Activated naive CD8-positive, alpha-beta T cell treated with anti-CD3 and anti-CD28 coated beads, Interleukin-2, amount 50 U/mL, for 16 hours (primary cell): ENCODE results near the gene ZNF300.
"Not testable (repeated sequence)": the region's sequence is repeated elsewhere in the genome, so short reads cannot be mapped to it uniquely, and the experiment has no call there.

Experiments
- DNase-seq: peaks from one replicate; pipeline ENCODE4 v3.0.0-alpha.2; 2020; ENCODE audit warnings: low read depth, low spot score

Gene ZNF300

DNA sequence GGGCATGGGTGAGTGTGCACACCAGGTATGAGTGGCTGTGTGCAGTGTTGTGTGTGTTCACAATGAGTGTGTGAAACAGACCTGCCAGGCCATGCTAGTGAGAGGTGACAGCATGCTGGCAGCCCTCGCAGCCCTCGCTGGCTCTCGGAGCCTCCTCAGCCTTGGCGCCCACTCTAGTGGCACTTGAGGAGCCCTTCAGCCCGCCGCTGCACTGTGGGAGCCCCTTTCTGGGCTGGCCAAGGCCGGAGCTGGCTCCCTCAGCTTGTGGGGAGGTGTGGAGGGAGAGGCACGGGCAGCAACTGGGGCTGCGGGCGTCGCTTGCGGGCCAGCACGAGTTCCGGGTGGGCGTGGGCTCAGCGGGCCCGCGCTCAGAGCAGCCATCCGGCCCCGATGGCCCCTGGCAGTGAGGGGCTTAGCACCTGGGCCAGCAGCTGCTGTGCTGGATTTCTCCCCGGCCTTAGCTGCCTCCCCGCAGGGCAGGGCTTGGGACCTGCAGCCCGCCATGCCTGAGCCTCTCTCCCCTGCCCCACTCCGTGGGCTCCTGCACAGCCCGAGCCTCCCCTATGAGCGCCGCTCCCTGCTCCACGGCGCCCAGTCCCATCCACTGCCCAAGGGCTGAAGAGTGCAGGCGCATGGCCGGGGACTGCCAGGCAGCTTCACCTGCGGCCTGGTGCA lies 59.5 kb downstream of the ZNF300 start:
- DNase-seq = not testable (repeated sequence)
